HG03280 (cell line): Measurements from ENCODE around the gene IMPG1.

ENCODE experiments used
- ATAC-seq: cut with Tn5 transposase; IDR thresholded peaks from one replicate; pipeline ENCODE4 v1.9.1; 2021; ENCODE audit warnings: mild to moderate bottlenecking, moderate library complexity; ENCODE audit not compliant: unreplicated experiment

IMPG1 gene

GRCh38 chr6:76072562-76072961 is at the start of gene IMPG1:
TSS of gene IMPG1 (minus strand) at chr6:76072662. CDS start at chr6:76072488, 174 bp downstream.
- no peak for ATAC-seq

GRCh38 chr6:76120302-76120701 is 47.8 kb upstream of the IMPG1 start:
- ATAC-seq, result no peak

GRCh38 chr6:76073281-76073680 is 819 bp upstream of the IMPG1 start:
- no peak for ATAC-seq

GRCh38 chr6:76057469-76057868 is 15.0 kb downstream of the IMPG1 start:
- no peak for ATAC-seq

- no peak for ATAC-seq
Measured at GRCh38 chr6:76052314-76052713, 20.1 kb downstream of the IMPG1 start.

GRCh38 chr6:76043690-76044089 is 28.8 kb downstream of the IMPG1 start:
- no peak for ATAC-seq

- no peak for ATAC-seq
Measured at GRCh38 chr6:76035713-76036112, 36.7 kb downstream of the IMPG1 start.

- ATAC-seq, result no peak
Measured at GRCh38 chr6:76026101-76026500, 46.4 kb downstream of the IMPG1 start.

GRCh38 chr6:76014626-76015530 is 57.6 kb downstream of the IMPG1 start:
- ATAC-seq, result no peak

- ATAC-seq, result no peak
Measured at GRCh38 chr6:76004202-76004601, 68.3 kb downstream of the IMPG1 start.

GRCh38 chr6:76003686-76004085 is 68.8 kb downstream of the IMPG1 start:
- no peak for ATAC-seq

GRCh38 chr6:76003113-76003512 is 69.3 kb downstream of the IMPG1 start:
- no peak for ATAC-seq

GRCh38 chr6:76000629-76001028 is 71.8 kb downstream of the IMPG1 start:
- no peak for ATAC-seq

GRCh38 chr6:75997696-75998095 is 74.8 kb downstream of the IMPG1 start:
- ATAC-seq, result no peak

GRCh38 chr6:75993236-75994162 is 79.0 kb downstream of the IMPG1 start:
- ATAC-seq, result no peak

GRCh38 chr6:75991941-75992340 is 80.5 kb downstream of the IMPG1 start:
- ATAC-seq, result no peak

- ATAC-seq, result no peak
Measured at GRCh38 chr6:75986935-75987334, 85.5 kb downstream of the IMPG1 start.

GRCh38 chr6:75975904-75976303 is 96.6 kb downstream of the IMPG1 start:
- no peak for ATAC-seq

- ATAC-seq, result no peak
Measured at GRCh38 chr6:75970093-75970492, 102.4 kb downstream of the IMPG1 start.

GRCh38 chr6:75968143-75968542 is 104.3 kb downstream of the IMPG1 start:
- ATAC-seq, result no peak

GRCh38 chr6:75963569-75963968 is 108.9 kb downstream of the IMPG1 start:
- ATAC-seq, result no peak

- ATAC-seq, result no peak
Measured at GRCh38 chr6:75952128-75952527, 120.3 kb downstream of the IMPG1 start.
